ENCODE data around the gene RAET1E.
"Not testable (repeated sequence)": the region's sequence is repeated elsewhere in the genome, so short reads cannot be mapped to it uniquely, and the experiment has no call there.

Gene RAET1E

DNA sequence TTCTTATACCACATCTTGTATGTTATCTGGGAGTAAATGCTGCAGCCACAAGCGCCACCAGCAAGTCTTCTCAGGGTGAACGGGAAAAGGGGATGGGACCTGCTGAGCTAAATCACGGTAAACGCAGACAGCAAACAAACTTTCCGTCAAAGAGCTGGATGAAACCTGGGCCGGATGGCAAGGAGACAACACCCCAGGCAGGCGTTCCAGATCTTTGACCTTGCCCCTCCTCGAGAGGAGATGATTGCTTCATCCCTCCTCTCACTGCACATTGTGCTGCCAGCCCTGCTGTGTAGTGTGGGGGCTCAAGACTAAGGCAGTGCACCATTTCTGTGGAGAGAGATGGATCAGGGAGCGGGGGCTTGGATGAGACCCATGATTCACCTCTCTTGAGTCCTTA, 9.8 kb downstream of the RAET1E start:
- DNase-seq: peak; percentile 0

- DNase-seq: no peak
Observed at GRCh38 chr6:149887343-149887742, 10.6 kb downstream of the RAET1E start.

DNA sequence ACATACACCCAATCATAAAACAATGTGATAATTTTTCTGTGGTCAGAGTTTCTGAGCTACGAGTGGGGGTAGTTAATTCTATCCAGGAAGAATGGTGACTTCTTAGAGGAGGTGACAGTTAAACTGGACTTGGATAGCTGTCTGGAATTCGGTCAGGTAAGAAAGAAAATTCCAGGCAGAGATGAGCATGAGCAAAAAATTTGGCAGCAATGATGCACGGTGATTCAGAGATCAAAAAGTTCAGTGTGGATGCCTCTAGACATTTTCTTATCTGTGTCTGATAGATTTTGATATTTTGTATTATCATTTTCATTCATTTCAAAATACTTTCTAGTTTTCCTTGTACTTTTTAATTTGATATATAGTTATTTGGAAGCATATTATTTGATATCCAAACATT, 12.0 kb downstream of the RAET1E start:
- no peak for DNase-seq

DNA sequence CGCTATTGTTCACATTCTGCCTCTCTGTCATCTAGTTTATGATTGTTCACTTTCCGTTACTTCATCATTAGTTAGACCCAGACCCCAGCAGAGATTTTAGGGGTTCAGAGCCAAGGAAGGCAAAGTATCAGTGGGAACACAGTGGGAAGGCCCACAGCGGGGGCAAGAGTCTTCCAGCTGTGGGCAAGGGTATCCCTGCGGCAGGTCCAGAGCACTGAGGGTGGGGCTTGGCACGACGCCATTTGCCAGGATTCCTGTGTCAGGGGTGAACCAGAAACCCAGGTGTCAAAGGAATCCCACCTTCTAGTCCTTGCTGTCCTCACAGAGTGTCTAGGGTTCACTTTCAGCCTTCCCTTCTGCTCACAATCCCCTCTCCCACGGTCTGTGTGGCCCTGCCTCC, 13.3 kb downstream of the RAET1E start:
- DNase-seq: no peak

DNA sequence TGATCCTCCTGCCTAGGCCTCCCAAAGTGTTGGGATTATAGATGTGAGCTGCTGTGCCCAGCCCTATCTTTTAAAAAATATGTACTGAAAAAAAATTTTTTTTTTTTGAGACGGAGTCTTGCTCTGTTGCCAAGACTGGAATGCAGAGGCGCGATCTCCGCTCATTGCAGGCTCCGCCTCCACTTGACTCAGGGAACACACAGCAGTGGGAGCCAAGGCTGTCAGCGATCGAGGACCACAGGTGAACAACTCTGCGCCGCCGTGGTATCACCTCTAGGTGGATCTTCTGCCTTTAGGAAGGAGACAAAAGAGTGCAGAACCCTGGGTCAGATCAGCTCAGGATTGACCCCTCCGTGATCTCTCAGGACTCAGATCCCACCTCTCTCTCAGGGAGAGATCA, 13.7 kb downstream of the RAET1E start:
- no peak for DNase-seq

- no peak for DNase-seq
Observed at GRCh38 chr6:149881860-149882259, 16.1 kb downstream of the RAET1E start.

DNA sequence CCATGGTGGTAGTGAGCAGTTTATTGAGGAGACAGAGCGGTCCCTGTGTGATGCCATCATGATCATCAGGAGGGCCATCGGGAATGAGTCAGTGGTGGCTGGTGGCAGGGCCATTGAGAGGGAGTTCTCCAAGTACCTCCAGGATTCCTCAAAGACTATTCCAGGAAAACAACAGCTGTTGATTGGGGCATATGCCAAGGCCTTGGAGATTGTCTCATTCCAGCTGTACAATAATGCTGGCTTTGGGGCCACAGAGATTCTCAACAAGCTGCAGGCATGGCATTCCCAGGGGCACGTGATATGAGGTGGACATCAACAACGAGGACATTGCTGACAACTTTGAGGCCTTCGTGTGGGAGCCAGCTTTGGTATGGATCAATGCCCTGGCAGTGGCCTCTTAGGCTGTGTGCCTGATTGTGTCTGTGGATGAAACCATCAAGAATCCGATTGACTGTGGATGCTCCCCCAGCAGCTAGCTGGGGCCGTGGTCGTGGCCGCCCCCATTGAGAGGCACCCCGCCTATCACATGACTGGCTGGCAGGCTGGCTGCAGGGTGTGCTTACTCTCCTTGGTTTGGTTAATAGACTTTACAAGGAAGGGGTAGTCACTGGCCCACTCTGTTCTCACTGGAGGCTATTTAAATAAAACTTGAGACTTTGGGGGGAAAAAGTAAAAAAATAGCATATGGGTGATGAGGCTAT, 16.7 kb downstream of the RAET1E start:
- no peak for DNase-seq

DNA sequence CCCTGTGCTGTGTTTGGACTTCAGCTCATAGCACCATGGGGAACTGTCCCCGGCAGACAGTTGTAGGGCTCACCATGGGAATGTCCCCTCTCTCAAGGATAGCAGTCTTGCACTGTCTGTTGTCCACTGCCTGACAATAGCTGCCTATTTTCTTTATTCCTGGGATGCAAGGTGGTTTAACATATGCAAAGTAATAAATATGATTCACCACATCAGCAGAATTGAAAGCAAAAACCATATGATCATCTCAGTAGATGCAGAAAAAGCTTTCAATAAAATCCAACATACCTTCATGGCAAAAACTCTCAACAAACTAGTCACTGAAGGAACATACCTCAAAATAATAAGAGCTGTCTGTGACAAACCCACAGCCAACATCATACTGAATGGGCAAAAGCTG, 20.3 kb downstream of the RAET1E start:
- no peak for DNase-seq

DNA sequence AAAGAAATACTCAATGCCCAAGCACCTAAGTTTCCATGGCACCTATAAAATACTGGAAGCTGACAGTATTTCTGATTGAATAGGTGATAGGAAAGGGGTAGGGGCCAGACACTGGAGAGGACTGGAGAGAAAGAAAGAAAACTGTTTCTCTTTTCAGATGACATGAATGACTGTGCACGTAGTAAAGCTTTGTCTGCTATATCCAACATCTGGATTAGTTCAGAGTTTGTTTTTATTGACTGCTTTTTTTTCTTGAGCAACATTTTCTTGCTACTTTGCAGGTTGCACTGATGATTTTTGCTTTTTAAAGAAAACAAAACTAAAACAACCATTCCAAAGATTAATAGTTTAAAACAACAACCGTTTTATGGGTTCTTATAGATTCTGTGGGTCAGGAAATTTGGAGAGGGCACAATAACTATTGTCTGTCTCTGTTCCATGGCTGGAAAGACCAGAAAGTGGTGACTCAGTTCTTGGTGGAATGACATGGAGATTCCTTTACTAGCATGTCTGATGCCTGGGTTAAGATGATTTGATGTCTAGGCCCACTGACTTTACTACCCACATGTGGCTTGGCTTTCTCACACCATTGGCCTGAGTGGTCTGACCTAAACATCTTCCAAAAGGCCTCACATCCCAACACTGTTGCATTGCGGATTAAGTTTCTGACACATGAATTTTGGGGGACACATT, 21.5 kb downstream of the RAET1E start:
- no peak for DNase-seq

- DNase-seq: no peak
Observed at GRCh38 chr6:149872233-149872632, 25.7 kb downstream of the RAET1E start.

DNA sequence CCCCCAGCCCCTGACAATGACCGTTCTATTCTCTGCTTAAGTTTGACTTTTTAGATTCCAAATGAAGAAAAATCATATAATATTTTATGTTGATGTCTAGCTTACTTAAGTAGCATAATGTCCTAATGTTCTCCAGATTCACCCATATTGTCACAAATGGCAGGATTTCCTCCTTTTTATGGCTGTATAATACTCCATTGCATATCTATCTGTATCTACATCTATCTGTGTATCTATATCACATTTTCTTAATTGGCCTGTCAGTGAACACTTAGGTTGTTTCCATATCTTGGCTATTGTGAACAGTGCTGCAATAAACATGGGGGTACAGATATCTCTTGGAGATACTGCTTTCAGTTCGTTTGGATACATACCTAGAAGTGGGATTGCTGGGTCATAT, 26.7 kb downstream of the RAET1E start:
- DNase-seq: no peak

GRCh38 chr6:149869275-149869892, 28.5 kb downstream of the RAET1E start:
- DNase-seq: no peak

- DNase-seq: no peak
Observed at GRCh38 chr6:149867876-149868640, 29.9 kb downstream of the RAET1E start.

GRCh38 chr6:149864578-149865535, 33.1 kb downstream of the RAET1E start:
- DNase-seq: peak; percentile 36

GRCh38 chr6:149863698-149864577, 34.0 kb downstream of the RAET1E start, which contains the start of gene LRP11:
TSS of gene LRP11 (minus strand) at chr6:149864359. CDS start at chr6:149864020, 339 bp downstream.
- DNase-seq: peak; percentile 67

GRCh38 chr6:149862922-149863697, 34.8 kb downstream of the RAET1E start:
- no peak for DNase-seq

DNA sequence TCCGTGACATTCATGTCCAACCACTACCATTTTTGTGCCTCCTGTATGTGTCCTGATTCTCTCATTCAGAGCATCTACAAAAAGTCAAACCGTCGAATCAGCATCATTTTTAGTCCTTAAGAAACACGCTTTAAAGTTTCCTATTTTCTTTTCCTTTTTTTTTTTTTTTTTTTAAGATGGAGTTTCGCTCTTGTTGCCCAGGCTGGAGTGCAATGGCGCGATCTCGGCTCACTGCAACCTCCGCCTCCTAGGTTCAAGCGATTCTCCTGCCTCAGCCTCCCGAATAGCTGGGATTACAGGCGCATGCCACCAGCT, 35.5 kb downstream of the RAET1E start:
- not testable (repeated sequence) for DNase-seq

GRCh38 chr6:149861603-149862423, 36.1 kb downstream of the RAET1E start:
- DNase-seq: no peak

GRCh38 chr6:149860834-149861602, 36.9 kb downstream of the RAET1E start:
- DNase-seq: no peak
